HepG2 (cell line): ENCODE results near the gene ZFAND2B. TPM values are rescaled to one million over a fixed set of nuclear protein-coding genes. Genes with fewer than 3 reads are reported as not detected.

Experiments used
- BCL6 ChIP-seq: IDR thresholded peaks from 2 replicates; pipeline ENCODE4 v1.6.1; 2016; ENCODE audit warnings: missing genetic modification reagents, missing compliant biosample characterization
- FOSL1 ChIP-seq: sonication (generic); formaldehyde crosslinking; IDR thresholded peaks from 2 replicates; pipeline ENCODE4 v1.9.0; 2021; ENCODE audit warnings: missing genetic modification reagents, borderline replicate concordance
- FOXO1 ChIP-seq: sonication (generic); formaldehyde crosslinking; IDR thresholded peaks from 2 replicates; pipeline ENCODE4 v1.4.0; 2020; ENCODE audit warnings: missing genetic modification reagents
- FOXP1 ChIP-seq, 2 experiments: fragments of 450-650 bp in 1 of 2; IDR thresholded peaks; 2 replicates each; pipeline ENCODE4 v1.6.1; 2017 to 2018; ENCODE audit warnings: antibody characterized with exemption in 1 of 2
- IKZF4 ChIP-seq: sonication (generic); formaldehyde crosslinking; IDR thresholded peaks from 2 replicates; pipeline ENCODE4 v1.5.1; 2020; ENCODE audit warnings: borderline replicate concordance, mild to moderate bottlenecking, low read depth, missing genetic modification reagents; ENCODE audit errors: not compliant biosample characterization
- MAF1 ChIP-seq: sonication (generic); formaldehyde crosslinking; IDR thresholded peaks from 2 replicates; pipeline ENCODE4 v1.5.0; 2020; ENCODE audit warnings: missing genetic modification reagents, borderline replicate concordance
- MED8 ChIP-seq: sonication (generic); formaldehyde crosslinking; IDR thresholded peaks from 2 replicates; pipeline ENCODE4 v1.8.1; 2023; ENCODE audit warnings: mild to moderate bottlenecking, missing genetic modification reagents; ENCODE audit not compliant: insufficient replicate concordance
- MIER3 ChIP-seq: IDR thresholded peaks from 2 replicates; pipeline ENCODE4 v1.6.1; 2016; ENCODE audit warnings: missing compliant biosample characterization, borderline replicate concordance
- NFE2L2 ChIP-seq: fragments of 150-350 bp; IDR thresholded peaks from 2 replicates; pipeline ENCODE4 v1.6.1; 2014; ENCODE audit warnings: low read length
- ONECUT2 ChIP-seq: sonication (generic); formaldehyde crosslinking; IDR thresholded peaks from 2 replicates; pipeline ENCODE4 v1.4.0; 2020; ENCODE audit warnings: missing genetic modification reagents
- PHF21A ChIP-seq: sonication (generic); formaldehyde crosslinking; IDR thresholded peaks from 2 replicates; pipeline ENCODE4 v1.5.0; 2020; ENCODE audit warnings: mild to moderate bottlenecking, missing genetic modification reagents
- PTBP1 ChIP-seq: fragments of 200-400 bp; formaldehyde crosslinking; IDR thresholded peaks from 2 replicates; pipeline ENCODE4 v1.6.1; 2018; ENCODE audit warnings: low read length, low read depth; ENCODE audit not compliant: poor library complexity, severe bottlenecking
- THAP9 ChIP-seq: sonication (generic); formaldehyde crosslinking; IDR thresholded peaks from 2 replicates; pipeline ENCODE4; 2020; ENCODE audit warnings: missing genetic modification reagents, mild to moderate bottlenecking, borderline replicate concordance
- ZKSCAN1 ChIP-seq: fragments of 150-350 bp; IDR thresholded peaks from 2 replicates; pipeline ENCODE4 v1.6.1; 2014; ENCODE audit warnings: low read length
- ZNF263 ChIP-seq: sonication (generic); formaldehyde crosslinking; IDR thresholded peaks from 2 replicates; pipeline ENCODE4 v1.4.0; 2020; ENCODE audit warnings: missing genetic modification reagents
- ZNF552 ChIP-seq: sonication (generic); formaldehyde crosslinking; IDR thresholded peaks from 2 replicates; pipeline ENCODE4 v1.9.0; 2022; ENCODE audit warnings: missing genetic modification reagents, mild to moderate bottlenecking, borderline replicate concordance
- ZNF660 ChIP-seq: sonication (generic); formaldehyde crosslinking; IDR thresholded peaks from 2 replicates; pipeline ENCODE4 v1.5.1; 2020; ENCODE audit warnings: mild to moderate bottlenecking, low read depth, missing genetic modification reagents, borderline replicate concordance
- ZNF75D ChIP-seq: sonication (generic); formaldehyde crosslinking; IDR thresholded peaks from 2 replicates; pipeline ENCODE4 v1.8.1; 2023; ENCODE audit warnings: missing genetic modification reagents, mild to moderate bottlenecking, borderline replicate concordance
- ZNF766 ChIP-seq: sonication (generic); formaldehyde crosslinking; IDR thresholded peaks from 2 replicates; pipeline ENCODE4 v1.5.0; 2020; ENCODE audit warnings: missing genetic modification reagents, borderline replicate concordance
- polyA plus RNA-seq, 8 experiments: library from polyadenylated mRNA; depleted of rRNA in 3 of 8; stranded (reverse) in 7 of 8; unstranded in 1 of 8; fragments of >200 nt; fragmentation: Illumina TruSeq in 4 of 8; extraction: Trizol in 4 of 8; gene quantifications; 2 replicates each; pipeline versions ENCODE4 v1.2.1 to v1.2.3, GENCODE V29; 2011 to 2016; ENCODE audit warnings: low read depth in 4 of 8, missing spikeins in 1 of 8, mixed read lengths in 1 of 8; ENCODE audit not compliant: insufficient read depth in 1 of 8
- total RNA-seq, 5 experiments: library from RNA; depleted of rRNA; stranded (reverse); fragments of >200 nt; fragmentation: Illumina TruSeq; extraction: Trizol; gene quantifications; 2 replicates each; pipeline ENCODE4 v1.2.3, GENCODE V29; 2016; ENCODE audit warnings: low read depth in 1 of 5
- TF ChIP-seq, protein P1 (sequence below): sonication (generic); formaldehyde crosslinking; IDR thresholded peaks from 2 replicates; pipeline ENCODE4 v1.4.0; 2020; ENCODE audit warnings: missing genetic modification reagents
- TF ChIP-seq, protein P2 (sequence below): sonication (generic); formaldehyde crosslinking; IDR thresholded peaks from 2 replicates; pipeline ENCODE4 v1.5.0; 2020; ENCODE audit warnings: mild to moderate bottlenecking, low read depth, missing genetic modification reagents, borderline replicate concordance

The ZFAND2B gene
- total and polyA plus RNA-seq, 2 of the 13 experiments (the other 11 are each of a cell fraction or from before 2014, with no cell fraction given): 53.3 to 115 TPM

- TF ChIP-seq, protein P1, sequence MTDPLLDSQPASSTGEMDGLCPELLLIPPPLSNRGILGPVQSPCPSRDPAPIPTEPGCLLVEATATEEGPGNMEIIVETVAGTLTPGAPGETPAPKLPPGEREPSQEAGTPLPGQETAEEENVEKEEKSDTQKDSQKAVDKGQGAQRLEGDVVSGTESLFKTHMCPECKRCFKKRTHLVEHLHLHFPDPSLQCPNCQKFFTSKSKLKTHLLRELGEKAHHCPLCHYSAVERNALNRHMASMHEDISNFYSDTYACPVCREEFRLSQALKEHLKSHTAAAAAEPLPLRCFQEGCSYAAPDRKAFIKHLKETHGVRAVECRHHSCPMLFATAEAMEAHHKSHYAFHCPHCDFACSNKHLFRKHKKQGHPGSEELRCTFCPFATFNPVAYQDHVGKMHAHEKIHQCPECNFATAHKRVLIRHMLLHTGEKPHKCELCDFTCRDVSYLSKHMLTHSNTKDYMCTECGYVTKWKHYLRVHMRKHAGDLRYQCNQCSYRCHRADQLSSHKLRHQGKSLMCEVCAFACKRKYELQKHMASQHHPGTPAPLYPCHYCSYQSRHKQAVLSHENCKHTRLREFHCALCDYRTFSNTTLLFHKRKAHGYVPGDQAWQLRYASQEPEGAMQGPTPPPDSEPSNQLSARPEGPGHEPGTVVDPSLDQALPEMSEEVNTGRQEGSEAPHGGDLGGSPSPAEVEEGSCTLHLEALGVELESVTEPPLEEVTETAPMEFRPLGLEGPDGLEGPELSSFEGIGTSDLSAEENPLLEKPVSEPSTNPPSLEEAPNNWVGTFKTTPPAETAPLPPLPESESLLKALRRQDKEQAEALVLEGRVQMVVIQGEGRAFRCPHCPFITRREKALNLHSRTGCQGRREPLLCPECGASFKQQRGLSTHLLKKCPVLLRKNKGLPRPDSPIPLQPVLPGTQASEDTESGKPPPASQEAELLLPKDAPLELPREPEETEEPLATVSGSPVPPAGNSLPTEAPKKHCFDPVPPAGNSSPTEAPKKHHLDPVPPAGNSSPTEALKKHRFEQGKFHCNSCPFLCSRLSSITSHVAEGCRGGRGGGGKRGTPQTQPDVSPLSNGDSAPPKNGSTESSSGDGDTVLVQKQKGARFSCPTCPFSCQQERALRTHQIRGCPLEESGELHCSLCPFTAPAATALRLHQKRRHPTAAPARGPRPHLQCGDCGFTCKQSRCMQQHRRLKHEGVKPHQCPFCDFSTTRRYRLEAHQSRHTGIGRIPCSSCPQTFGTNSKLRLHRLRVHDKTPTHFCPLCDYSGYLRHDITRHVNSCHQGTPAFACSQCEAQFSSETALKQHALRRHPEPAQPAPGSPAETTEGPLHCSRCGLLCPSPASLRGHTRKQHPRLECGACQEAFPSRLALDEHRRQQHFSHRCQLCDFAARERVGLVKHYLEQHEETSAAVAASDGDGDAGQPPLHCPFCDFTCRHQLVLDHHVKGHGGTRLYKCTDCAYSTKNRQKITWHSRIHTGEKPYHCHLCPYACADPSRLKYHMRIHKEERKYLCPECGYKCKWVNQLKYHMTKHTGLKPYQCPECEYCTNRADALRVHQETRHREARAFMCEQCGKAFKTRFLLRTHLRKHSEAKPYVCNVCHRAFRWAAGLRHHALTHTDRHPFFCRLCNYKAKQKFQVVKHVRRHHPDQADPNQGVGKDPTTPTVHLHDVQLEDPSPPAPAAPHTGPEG (CRISPR knock-in tag): no peak
- TF ChIP-seq ZKSCAN1: no peak
- no peak for TF ChIP-seq ZNF263
- peak; percentile 91 for TF ChIP-seq PHF21A
- TF ChIP-seq MIER3 (CRISPR knock-in tag): peak; percentile 84; the same call in 1 of the 2 replicates
- TF ChIP-seq MED8 (CRISPR knock-in tag): no peak
- no peak for TF ChIP-seq PTBP1
- no peak for TF ChIP-seq ZNF552 (CRISPR knock-in tag)
- TF ChIP-seq ZNF75D (CRISPR knock-in tag): no peak
- TF ChIP-seq NFE2L2: no peak
- peak; percentile 36; the same call in 1 of the 2 replicates for TF ChIP-seq BCL6 (CRISPR knock-in tag)
- TF ChIP-seq IKZF4 (CRISPR knock-in tag): no peak
- no peak for TF ChIP-seq FOXP1 (IDR thresholded peaks at IDR 0.05)
- peak; percentile 82 for TF ChIP-seq FOXP1 (CRISPR knock-in tag; IDR thresholded peaks at IDR 0.05)
- TF ChIP-seq ZNF766: no peak; the same call in 1 of the 2 replicates
- TF ChIP-seq, protein P2, sequence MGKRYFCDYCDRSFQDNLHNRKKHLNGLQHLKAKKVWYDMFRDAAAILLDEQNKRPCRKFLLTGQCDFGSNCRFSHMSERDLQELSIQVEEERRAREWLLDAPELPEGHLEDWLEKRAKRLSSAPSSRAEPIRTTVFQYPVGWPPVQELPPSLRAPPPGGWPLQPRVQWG (CRISPR knock-in tag): no peak
- peak; percentile 69; the same call in 1 of the 2 replicates for TF ChIP-seq THAP9 (CRISPR knock-in tag)
- TF ChIP-seq FOSL1 (CRISPR knock-in tag): no peak
- no peak for TF ChIP-seq ZNF660 (CRISPR knock-in tag)
- peak; percentile 78; the same call in 1 of the 2 replicates for TF ChIP-seq FOXO1
- TF ChIP-seq ONECUT2 (CRISPR knock-in tag): no peak
- TF ChIP-seq MAF1 (CRISPR knock-in tag): no peak
These were observed 42.8 kb downstream of the ZFAND2B start (continued) for GRCh38 chr2:219249203-219249980.
